Umbilical cord (tissue), 2 donors: Measurements from ENCODE around the gene GCM1. TPM values are rescaled to one million over a fixed set of nuclear protein-coding genes. Genes with fewer than 3 reads are reported as not detected.
"Not testable (repeated sequence)": the region's sequence is repeated elsewhere in the genome, so short reads cannot be mapped to it uniquely, and the experiment has no call there.

Experiments used
- DNase-seq: peaks from one replicate; pipeline ENCODE4 v3.0.0-alpha.2; 2015; ENCODE audit warnings: low spot score
- total RNA-seq: library from RNA; depleted of rRNA; stranded (reverse); fragments of >200 nt; gene quantifications from one replicate; pipeline ENCODE4 v1.2.3, GENCODE V29; 2014; ENCODE audit warnings: low replicate concordance; ENCODE audit not compliant: insufficient read depth

GCM1 gene, protein sequence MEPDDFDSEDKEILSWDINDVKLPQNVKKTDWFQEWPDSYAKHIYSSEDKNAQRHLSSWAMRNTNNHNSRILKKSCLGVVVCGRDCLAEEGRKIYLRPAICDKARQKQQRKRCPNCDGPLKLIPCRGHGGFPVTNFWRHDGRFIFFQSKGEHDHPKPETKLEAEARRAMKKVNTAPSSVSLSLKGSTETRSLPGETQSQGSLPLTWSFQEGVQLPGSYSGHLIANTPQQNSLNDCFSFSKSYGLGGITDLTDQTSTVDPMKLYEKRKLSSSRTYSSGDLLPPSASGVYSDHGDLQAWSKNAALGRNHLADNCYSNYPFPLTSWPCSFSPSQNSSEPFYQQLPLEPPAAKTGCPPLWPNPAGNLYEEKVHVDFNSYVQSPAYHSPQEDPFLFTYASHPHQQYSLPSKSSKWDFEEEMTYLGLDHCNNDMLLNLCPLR
- total RNA-seq: not detected

DNA sequence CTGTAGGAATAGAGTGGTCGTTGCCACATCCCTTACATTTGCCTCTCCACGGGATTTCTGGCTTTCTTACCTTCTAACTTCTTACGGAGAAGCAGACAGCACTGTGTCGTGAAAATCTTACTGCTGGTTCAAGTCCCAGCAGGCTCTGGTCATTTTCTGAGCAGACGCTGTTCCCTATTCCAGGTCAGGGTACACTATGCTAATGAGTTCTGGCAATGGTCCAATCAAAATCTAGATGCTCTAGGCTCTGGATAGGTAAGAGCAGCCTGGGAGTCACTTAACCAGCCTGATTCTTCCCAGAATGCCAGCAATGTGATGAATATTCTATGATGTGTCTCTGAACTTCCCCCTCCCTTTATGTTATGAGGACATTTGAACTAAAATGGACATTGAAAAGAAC lies at the start of gene GCM1:
GCM1 (minus strand) TSS at position 158 of the 400 bp plus-strand sequence. CDS start 3,209 bp downstream, outside the sequence.
- no peak for DNase-seq

DNA sequence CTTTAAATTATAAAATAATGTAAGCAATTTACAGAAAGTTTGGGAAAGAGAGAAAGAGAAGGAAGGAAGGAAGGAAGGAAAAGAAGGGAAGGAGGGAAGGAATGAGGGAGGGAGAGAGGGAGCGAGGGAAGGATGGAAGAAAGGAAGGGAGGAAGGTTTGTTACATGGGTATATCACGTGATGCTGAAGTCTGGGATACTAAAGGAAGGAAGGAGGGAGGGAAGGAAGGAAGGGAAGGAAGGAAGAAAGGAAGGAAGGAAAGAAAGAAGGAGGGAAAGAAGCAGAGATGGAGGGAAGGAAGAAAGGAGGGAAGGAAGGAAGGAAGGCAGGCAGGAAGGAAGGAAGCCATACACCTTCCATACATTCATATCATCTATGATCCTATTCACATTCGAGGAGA lies 48.9 kb upstream of the GCM1 start:
- DNase-seq: no peak

DNA sequence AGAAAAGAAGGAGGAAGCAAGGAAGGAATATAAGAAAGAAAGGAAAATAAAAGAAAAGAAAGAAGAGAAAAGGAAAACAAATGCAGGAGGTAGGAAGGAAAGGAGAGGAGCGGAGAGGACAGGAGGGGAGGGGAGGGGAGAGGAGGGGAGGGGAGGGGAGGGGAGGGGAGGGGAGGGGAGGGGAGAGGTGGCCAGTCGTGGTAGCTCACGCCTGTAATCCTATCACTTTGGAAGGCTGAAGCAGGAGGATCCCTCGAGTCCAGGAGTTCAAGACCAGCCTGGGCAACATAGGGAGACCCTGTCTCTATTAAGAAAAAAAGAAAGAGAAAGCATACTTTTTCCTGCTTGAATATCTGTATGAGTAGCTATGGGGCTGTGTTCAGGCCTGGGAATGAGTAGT lies 46.4 kb upstream of the GCM1 start:
- DNase-seq: no peak

DNA sequence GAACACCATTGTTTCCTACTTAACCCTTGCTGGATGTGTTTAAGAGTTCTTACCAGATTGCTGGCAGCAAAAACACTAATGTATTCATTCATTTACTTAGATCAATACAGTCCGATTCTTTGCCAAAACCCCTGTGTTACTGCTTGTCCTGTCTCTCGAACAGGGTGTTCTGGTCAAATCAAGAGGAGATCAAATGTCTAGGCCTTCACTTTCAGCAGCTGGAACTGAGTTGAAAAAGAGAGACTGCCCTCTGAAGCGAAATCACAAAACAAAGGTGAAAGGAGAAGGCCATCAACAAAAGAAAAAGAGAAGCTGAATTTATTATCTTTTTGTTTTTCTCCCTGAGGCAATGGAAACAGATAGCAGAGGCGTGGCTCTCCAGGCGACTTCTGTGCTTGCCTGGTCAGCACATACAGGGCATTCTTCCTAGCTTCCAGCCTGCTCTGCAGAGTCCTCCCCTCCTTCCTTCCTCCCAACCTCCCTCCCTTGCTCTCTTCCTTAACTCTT lies 44.1 kb upstream of the GCM1 start:
- peak; percentile 65 for DNase-seq

DNA sequence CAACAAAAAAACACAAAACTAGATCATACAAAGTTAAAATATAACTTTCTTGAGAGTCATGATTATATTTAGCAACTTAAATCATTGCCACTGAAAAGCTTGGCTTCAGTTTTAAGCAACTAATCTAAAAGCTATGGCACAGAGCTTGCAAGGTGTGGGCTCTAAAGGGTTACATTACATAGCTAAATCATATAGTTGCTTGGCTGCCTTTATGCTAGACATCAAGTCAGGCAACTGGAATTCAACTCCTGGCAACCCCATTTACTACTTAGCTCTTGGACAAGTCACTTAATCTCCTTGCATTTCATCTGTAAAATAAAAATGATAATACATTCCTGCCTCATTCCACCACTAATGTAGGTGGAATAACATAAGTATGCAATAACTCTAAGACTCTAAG lies 40.9 kb upstream of the GCM1 start:
- peak; percentile 79 for DNase-seq

DNA sequence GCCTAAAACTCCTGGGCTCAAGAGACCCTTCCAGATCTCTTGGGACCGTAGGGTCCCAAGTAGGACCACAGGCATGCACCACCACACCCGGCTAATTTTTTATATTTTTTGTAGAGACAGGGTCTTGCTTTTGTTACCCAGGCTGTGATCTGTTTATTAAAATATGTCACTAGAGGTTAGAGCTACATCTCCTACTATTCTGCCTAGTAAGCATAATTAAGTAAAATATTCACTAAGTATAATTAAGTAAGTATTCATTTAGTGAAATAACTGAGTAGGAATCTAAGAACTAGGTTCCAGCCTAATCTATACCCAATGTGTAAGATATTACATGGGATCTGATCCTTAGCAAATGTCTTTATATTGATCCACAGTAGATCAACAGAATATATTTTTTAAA lies 40.2 kb upstream of the GCM1 start:
- no peak for DNase-seq

DNA sequence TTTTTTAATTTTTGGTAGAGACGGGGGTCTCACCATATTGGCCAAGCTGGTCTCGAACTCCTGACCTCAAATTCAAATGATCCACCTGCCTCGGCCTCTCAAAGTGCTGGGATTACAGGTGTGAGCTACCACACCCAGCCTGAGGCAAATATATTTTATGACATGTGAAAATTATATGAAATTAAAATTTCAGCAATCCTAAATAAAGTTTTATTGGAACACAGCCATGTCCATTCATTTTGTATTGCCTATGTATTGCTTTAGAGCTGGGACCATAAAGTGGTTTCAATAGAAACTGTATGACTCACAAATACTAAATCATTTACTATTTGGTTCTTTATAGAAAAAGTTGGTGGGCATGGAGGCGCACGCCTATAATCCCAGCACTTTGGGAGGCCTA lies 32.0 kb upstream of the GCM1 start:
- no peak for DNase-seq

DNA sequence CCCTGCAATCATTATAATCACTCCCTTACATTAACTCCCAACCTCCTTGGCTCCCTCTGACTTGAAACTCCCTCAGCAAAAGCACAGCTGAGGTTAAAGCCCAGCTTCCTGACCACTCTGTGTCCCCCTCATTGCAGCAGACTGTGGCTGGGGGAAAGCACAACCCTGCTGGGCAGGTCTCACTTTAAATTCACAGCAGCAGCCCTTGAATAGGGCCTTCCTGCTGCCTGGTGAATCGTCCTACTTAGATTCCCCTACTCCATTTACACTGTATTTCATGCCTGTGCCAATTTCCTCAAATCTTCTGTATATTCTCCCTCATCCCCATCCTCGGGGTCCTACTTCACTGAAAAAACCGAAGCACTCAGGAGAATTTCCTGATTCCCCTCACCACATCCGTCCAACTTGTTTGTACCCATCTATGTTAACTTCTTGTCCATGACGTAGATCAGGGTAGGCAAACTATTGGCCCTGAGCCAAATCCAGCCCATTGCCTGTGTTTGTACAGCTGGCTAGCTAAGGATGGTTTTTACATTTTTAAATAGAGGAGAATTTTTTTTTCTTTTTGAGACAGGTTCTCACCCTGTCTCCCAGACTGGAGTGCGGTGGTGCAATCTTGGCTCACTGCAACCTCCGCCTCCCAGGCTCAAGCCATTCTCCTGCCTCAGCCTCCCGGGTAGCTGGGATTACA lies 31.5 kb upstream of the GCM1 start:
- DNase-seq: peak; percentile 47

DNA sequence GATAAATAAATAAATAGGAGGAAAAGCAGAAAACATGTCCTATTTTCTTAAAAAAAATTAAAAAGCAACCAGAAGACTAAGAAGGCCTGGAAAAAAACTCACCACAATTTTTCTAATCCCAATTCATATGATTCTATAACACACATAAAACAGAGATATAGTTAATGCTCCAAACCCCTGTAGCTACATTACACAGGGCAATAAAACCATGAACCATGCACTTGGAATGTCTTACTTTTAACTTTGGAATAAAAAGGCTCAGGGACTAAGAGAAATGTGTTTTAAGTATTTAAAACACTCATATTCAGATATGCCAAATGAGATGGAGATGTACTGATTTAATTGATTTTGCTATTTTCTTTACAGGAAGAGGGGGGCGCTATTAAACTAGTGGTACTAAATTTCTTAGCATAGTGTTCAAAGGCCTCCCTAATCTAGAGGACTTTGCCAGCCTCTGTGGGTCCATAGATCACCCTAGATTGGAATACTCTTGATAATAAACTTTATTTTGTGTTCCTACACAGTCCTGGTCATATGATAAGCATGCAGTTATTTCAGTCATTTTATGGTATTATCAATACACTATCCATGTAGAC lies 30.3 kb upstream of the GCM1 start:
- DNase-seq: peak; percentile 88

DNA sequence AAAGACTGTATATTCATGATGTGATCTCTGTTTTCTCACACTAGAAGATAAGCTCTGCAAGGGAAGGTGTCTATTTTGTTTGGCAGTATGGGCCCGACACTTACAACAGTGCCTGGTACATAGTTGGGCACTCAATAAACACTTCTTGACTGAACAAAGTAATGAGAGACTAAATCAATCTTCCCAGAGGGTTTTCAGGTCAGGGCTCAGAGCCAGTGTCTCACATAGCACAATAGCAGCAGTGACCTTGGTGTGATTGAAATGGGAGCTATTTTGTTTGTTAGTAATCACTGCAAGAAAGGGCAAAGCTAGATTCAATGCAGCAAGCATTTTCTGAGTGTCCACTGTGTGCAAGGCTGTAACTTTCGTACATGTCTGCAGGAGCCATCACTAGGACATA lies 26.4 kb upstream of the GCM1 start:
- DNase-seq: no peak

DNA sequence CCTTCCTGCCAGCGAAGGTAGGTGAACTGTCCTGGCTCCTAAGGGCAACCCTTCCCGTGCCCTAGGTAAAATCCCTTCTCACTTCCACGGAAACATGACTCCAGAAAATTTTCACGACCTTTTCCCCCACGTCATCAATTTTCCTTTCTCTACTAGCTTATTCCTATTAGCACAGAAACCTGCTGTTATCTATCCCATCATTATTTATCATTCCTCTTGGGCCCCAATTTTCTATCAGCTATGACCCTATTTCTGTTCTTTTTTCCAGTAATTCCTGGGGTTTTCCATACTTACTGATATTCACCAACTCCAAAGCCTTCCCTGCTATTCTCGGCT lies 23.8 kb upstream of the GCM1 start:
- DNase-seq: no peak

DNA sequence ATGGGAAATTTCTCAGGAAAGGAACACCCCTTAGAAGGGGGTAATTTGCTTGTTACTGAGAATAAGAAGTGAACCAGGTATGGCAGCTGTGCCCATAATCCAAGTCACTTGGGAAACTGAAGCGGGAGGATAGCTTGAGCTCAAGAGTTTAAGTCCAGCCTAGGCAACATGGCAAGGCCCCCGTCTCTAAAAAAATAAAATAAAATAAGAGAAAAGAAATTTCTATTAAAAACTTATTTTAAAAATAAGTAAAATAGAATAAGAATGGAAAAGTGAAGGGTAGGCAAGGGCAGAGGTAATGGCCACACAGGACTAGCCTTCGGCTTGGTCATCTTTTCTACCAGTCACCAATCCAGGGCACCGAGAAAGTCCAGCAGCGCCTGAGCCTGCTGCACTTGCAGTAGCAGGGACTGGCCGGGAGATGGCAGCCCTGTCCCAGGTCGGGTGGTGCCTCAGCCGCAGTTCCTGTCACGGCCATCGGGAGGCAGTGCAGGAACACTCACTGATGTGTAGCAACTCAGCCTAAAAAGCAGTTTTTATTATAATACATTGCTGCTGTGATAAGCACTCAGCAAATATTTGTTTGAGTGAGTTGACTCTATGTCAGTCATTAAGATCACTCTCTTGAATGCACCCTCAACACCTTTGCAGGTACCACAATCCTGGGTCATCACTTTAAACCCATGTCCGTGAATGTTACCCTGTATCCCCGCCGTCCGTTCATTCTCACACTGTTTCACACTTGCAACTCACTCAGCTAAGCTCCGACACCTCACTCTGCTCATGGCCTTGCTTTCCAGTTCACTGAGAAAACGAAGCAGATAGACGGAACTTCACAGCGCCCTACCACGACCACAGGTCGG lies 23.2 kb upstream of the GCM1 start:
- DNase-seq: peak; percentile 82

DNA sequence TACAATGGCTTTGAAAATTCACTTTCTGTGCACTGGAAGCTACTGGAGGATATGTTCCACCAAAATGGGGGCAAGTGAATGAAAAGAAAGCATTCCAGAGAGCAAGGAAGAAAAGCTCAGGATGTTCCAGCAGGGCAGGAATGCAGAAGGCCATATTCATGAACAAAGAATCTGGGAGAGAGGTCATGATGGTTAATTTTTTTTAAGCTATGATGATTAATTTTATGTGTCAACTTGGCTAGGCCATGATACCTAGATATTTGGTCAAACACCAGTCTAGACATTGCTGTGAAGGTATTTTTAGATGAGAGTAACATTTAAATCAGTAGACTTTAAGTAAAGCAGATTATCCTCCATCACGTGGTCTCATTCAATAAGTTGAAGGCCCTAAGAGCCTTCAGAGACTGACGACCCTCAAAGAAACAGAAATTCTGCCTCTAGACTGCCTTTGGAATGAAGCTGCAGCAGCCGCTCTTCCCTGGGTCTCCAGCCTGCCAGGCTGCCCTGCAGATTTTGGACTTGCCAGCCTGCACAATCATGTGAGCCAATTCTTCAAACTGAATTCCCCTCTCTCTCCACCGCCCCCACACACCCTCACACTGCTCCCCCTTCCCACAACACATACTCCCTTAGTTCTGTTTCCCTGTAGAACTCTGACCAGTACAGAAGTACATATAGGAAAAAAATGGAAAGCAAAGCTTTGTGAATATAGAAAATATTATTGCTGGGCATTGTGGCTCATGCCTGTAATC lies 20.1 kb upstream of the GCM1 start:
- no peak for DNase-seq

DNA sequence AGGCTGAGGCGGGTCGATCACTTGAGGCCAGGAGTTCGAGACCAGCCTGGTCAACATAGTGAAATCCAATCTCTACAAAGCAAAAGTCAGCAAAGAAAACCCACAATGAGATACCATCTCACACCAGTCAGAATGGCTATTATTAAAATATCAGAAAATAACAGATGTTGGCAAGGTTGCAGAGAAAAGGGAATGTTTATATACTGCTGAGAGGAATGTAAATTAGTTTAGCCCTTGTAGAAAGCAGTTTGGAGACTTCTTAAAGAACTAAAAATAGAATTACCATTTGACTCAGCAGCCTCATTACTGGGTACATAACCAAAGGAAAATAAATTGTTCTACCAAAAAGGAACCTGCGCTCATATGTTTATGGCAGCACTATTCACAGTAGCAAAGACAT lies 16.7 kb upstream of the GCM1 start:
- DNase-seq: no peak

DNA sequence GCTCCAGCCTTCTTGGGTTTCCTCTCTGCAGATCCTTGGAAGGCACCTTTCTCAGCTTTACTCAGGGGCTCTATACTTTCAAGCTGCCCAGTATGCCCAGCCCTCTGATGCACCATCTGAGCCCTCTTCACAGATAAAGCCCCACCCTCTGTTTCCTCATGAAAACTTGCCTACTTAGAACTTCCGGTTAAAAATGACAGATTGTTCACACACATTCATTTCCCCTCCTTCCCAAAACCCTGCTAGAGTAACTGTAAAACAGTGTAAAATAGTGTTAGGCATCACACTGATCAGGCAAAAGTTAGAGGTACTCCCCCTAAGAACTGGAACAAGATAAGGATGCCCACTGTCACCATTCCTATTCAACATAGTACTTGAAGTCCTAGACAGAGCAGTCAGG lies 14.0 kb upstream of the GCM1 start:
- no peak for DNase-seq

DNA sequence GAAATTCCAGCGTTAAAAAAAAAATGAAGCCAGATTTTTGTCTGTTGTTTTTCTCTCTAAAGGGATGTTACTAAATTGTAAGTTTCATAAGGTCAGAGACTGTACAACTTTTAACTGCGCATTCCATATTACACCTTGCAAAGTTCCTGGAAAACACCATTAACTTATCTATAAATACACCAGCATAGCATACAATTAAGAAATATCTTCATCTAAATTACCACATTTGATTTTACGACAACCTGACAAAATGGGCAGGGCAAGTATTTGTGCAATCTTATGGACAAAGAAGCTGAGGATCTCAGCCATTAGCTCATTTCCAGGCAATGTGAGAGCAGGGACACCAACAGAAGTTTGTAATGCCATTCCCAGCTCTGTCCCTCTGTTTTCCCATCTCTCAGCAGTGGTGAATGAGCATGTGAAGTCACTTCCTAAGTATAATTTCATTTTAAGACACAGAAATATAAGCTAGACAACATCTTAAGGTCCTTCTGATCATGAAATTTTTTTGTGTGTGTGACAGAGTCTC lies 12.9 kb upstream of the GCM1 start:
- no peak for DNase-seq

DNA sequence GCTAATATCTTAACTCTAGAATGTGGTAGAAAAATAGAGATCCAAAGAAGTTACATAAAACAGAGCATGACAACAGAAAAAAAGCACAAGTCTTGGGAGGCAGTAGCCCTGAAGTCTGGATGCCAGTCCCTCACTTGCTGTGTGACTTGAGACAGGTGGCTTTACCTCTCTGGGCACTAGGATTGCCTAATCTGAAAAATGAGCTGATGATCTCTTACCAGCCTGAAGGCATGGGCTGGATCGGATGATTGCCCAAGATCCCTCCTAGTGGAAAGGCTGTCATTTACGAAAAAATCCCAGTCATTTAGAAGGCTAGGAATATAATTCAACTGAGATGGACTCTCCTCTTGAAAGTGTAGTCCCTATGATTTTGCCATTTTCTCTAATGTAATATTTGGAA lies 10.9 kb upstream of the GCM1 start:
- DNase-seq: no peak

DNA sequence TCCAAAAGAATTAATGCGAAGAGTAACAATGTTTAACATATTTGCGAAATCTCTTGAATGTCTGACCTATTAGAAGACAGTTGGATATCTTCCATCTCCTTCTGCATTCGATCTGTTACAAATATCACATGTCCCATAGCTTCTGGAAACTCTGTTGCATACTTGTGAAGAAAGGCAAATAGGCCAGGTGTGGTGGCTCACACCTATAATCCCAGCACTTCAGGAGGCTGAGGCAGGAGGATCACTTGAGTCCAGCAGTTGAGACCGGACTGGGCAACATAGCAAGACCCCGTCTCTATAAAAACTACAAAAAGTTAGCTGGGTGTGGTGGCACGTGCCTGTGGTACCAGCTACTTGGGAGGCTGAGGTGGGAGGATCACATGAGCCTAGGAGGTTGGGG lies 9.4 kb upstream of the GCM1 start:
- DNase-seq: not testable (repeated sequence)

DNA sequence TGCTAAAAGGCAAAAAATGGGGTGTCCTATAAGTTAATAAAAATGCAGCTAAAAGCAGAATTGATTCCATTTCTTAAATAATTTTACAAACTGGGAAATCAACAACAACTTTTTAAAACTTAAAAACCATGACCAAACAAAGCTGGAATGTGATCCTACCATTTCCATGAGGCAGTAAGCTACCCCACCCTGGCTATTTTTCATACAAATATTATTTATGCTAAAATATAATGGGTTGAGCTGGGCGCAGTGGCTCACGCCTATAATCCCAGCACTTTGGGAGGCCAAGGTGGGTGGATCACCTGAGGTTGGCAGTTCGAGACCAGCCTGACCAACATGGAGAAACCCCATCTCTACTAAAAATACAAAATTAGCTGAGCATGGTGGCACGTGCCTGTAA lies 6.6 kb upstream of the GCM1 start:
- DNase-seq: not testable (repeated sequence)

DNA sequence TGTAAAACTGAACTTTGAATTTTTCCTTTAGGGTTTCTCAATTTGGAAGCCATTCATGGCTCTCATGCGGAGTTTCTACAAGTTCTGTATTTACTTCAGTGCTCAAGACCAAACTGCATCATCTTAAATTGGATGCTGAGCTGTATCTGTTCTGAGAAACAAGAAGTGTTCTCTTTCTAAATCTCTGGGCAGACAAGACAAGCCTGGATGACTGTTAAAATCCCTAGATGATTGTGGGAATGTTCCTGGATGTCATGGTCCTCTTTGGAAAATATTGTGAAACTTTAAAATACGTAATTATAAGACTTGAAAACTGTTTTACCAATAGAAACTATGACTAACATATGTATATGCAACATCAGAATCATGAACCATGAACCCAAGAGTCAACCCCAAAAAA lies 6.2 kb upstream of the GCM1 start:
- no peak for DNase-seq

DNA sequence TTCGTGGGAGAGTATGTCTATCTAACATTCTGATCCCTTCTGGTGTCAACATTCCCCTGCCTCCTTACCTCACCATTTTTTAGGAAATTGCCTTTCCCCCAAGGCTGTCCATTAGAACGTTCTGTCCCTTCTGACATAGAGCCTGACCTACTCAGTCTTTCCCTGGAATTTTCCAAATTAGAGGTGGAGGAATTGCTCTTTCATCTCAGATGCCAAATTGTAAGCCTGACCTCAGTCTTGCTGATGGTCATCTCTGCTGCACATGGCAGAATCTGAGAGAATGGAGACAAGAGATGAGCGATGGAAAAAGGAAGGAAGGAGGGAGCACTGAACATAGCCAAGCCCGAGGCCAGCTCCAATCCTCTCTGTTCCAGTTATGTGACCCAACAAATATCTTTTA lies 5.4 kb upstream of the GCM1 start:
- no peak for DNase-seq
